ENCODE measurements around the gene RABGAP1L. TPM values are rescaled to one million over a fixed set of nuclear protein-coding genes. Genes with fewer than 3 reads are reported as not detected.

Gene RABGAP1L
- total RNA-seq, 1 experiment from 2014 or later: 29.3 TPM

GRCh38 chr1:174775621-174776020 lies 616.3 kb downstream of the RABGAP1L start:
- POLR2A ChIA-PET: interaction anchor here (1.2 kb wide), 1 partner anchor 224 kb away, joined by 3 read pairs; the partner anchor contains the start of gene CACYBP

More at GRCh38 chr1:174775621-174776020, 616.3 kb downstream of the RABGAP1L start:
- Histone ChIP-seq H3K4me2 (ENCODE audit: low read length) (no peak overlapping the region), H2AFZ (ENCODE audit: low read depth, low read length, poor library complexity, severe bottlenecking) (no peak overlapping the region), H3K4me1 (ENCODE audit: control insufficient read depth in 1 of 2, insufficient read depth in 2 of 2, low read length in 2 of 2) (no peaks in the 10 kb centered on the region), H3K27me3 (ENCODE audit: insufficient read depth, low read length) (no peaks in the 10 kb centered on the region), H3K36me3 (ENCODE audit: control insufficient read depth in 1 of 2, insufficient read depth in 2 of 2, low read length in 2 of 2) (no peaks in the 10 kb centered on the region), H3K9me3 (ENCODE audit: control insufficient read depth in 1 of 2, insufficient read depth in 1 of 2, low read depth in 1 of 2, low read length in 2 of 2) (no peaks in the 10 kb centered on the region), H3K4me3 (replicated peaks in 1 of 2; ENCODE audit: low read depth in 1 of 2, low read length in 2 of 2) (no peak overlapping the region), H3K79me2 (ENCODE audit: insufficient read depth, low read length) (no peaks in the 10 kb centered on the region), H3K9me2 (ENCODE audit: insufficient read depth) (no peaks in the 10 kb centered on the region), H3K27ac (ENCODE audit: low read depth, low read length) (no peak overlapping the region), H3K9ac (ENCODE audit: low read length) (no peak overlapping the region), H4K20me1 (ENCODE audit: insufficient read depth) (no peaks in the 10 kb centered on the region)
- no peak for TF ChIP-seq POLR2AphosphoS5 (IDR thresholded peaks at IDR 0.05; ENCODE audit: low read depth, low read length)
- no peak for TF ChIP-seq EZH2phosphoT487 (IDR thresholded peaks at IDR 0.05; ENCODE audit: borderline replicate concordance)
- no peak for TF ChIP-seq POLR2A (IDR thresholded peaks at IDR 0.05; ENCODE audit: borderline replicate concordance, extremely low read depth, insufficient read depth, insufficient read length)
- no peak for TF ChIP-seq REST (IDR thresholded peaks at IDR 0.05; ENCODE audit: low read depth)
- no peak for TF ChIP-seq CBX3 (IDR thresholded peaks at IDR 0.05; ENCODE audit: low read depth)
- CTCF ChIA-PET: no interaction called here
- BruUV-seq (replicated peaks): no TSS peak
- intact Hi-C loops (cut with micrococcal nuclease): loop anchor here (10.0 kb wide), 1 partner anchor 539 kb away; no protein-coding TSS in a partner anchor
- ATAC-seq (no peak), DNase-seq (ENCODE audit: low read depth, low spot score) (no peak)
- RAD21 ChIA-PET (ENCODE audit: low non-redundant PET in 1 of 2, low total read pairs in 2 of 2, uncharacterized antibody in 2 of 2, unreplicated experiment in 2 of 2): no interaction called here

Measured in HCT116 (cell line).